CD4-positive, alpha-beta memory T cell (primary cell): ENCODE measurements around the gene C2CD5. TPM values are rescaled to one million over a fixed set of nuclear protein-coding genes. Genes with fewer than 3 reads are reported as not detected.

Source experiments
- CTCF ChIA-PET: fragments of 350-600 bp; sonication (Branson Sonifier 250); formaldehyde crosslinking; loops from one replicate; lab custom pipeline; 2021; ENCODE audit warnings: inconsistent platforms; ENCODE audit not compliant: partially characterized antibody; lab: Charles Lee
- POLR2A ChIA-PET: fragments of 350-600 bp; sonication (Branson Sonifier 250); formaldehyde crosslinking; loops from one replicate; lab custom pipeline; 2021; ENCODE audit not compliant: partially characterized antibody; lab: Charles Lee
- DNase-seq, 5 donors: peaks; one replicate each; pipeline versions ENCODE4 v3.0.0 to v3.0.0-alpha.2; 2020 to 2022; ENCODE audit warnings: mixed read lengths in 1 of 5
- H3K27ac ChIP-seq: one replicate; pipeline ENCODE4 v1.7.0; 2013; ENCODE audit warnings: low read depth, low read length
- H3K27me3 ChIP-seq: 2 replicates; pipeline ENCODE4 v1.7.0; 2013; ENCODE audit warnings: mild to moderate bottlenecking, low read length, moderate library complexity; ENCODE audit not compliant: insufficient read depth
- H3K36me3 ChIP-seq: 2 replicates; pipeline ENCODE4 v1.7.0; 2013; ENCODE audit warnings: mild to moderate bottlenecking, low read length, moderate library complexity; ENCODE audit not compliant: insufficient read depth
- H3K4me1 ChIP-seq: 2 replicates; pipeline ENCODE4 v1.7.0; 2013; ENCODE audit warnings: mild to moderate bottlenecking, low read length, moderate library complexity; ENCODE audit not compliant: insufficient read depth
- H3K4me3 ChIP-seq, 2 donors: one replicate each; pipeline ENCODE4 v1.7.0; 2013; ENCODE audit warnings: low read length in 2 of 2, mild to moderate bottlenecking in 1 of 2
- H3K9me3 ChIP-seq, 2 donors: one replicate each; pipeline ENCODE4 v1.7.0; 2013; ENCODE audit warnings: low read length in 2 of 2, control low read depth in 1 of 2; ENCODE audit not compliant: control insufficient read depth in 1 of 2
- H3K27ac Mint-ChIP-seq, 7 donors: one replicate each; pipeline ENCODE4 v1.8.0; 2020 to 2021; ENCODE audit warnings: mixed read lengths in 7 of 7, mild to moderate bottlenecking in 6 of 7, inconsistent platforms in 3 of 7, moderate library complexity in 3 of 7
- H3K27me3 Mint-ChIP-seq, 2 donors: one replicate each; pipeline ENCODE4 v1.8.0; 2020 to 2021; ENCODE audit warnings: mixed read lengths in 2 of 2
- H3K36me3 Mint-ChIP-seq, 2 donors: one replicate each; pipeline ENCODE4 v1.8.0; 2020 to 2021; ENCODE audit warnings: mixed read lengths in 2 of 2, inconsistent platforms in 1 of 2, mild to moderate bottlenecking in 1 of 2
- H3K4me1 Mint-ChIP-seq, 4 donors: one replicate each; pipeline ENCODE4 v1.8.0; 2020 to 2021; ENCODE audit warnings: mixed read lengths in 4 of 4, mild to moderate bottlenecking in 1 of 4
- H3K4me3 Mint-ChIP-seq, 8 donors: one replicate each; pipeline ENCODE4 v1.8.0; 2020 to 2021; ENCODE audit warnings: mixed read lengths in 8 of 8, mild to moderate bottlenecking in 7 of 8, moderate library complexity in 6 of 8, inconsistent platforms in 3 of 8
- H3K9me3 Mint-ChIP-seq, 8 donors: one replicate each; pipeline ENCODE4 v1.8.0; 2020 to 2021; ENCODE audit warnings: mixed read lengths in 8 of 8, mild to moderate bottlenecking in 5 of 8, inconsistent platforms in 3 of 8, moderate library complexity in 1 of 8
- intact Hi-C: fragments of 100-400 bp; cut with micrococcal nuclease; formaldehyde crosslinking; loops from one replicate; pipeline ENCODE4 v1.15.1; 2023
- polyA plus RNA-seq, 2 donors: library from polyadenylated mRNA; unstranded; fragments of 300-500 nt; fragmentation: Illumina TruSeq; gene quantifications; one replicate each; pipeline ENCODE4 v1.2.3, GENCODE V29; 2021
- total RNA-seq, 2 experiments: library from RNA; stranded (reverse); gene quantifications; one replicate each; pipeline ENCODE4 v1.2.3, GENCODE V29; 2021

C2CD5 gene
- total RNA-seq (10 to 100 TPM; 59.3 to 59.8 TPM), polyA plus RNA-seq (10 to 100 TPM; 12.8 to 23.5 TPM)

- Mint-ChIP-seq H3K4me3 (peak within 1 kb of the TSS; percentile 89 to 98 (median 94)), H3K27me3 (peaks cover 0 to 4% of the 10 kb centered on the region in 2 donors), H3K27ac (peak within 1 kb of the TSS; percentile 95 to 97 (median 96)), H3K9me3 (peaks cover 0 to 7% (median 0%) of the 10 kb centered on the region in 8 donors), H3K4me1 (peaks cover 29 to 45% (median 36%) of the 10 kb centered on the region in 4 donors), H3K36me3 (peaks cover 6 to 28% of the 10 kb centered on the region in 2 donors)
- Histone ChIP-seq H3K27ac (peak within 1 kb of the TSS; percentile 78), H3K4me3 (peak within 1 kb of the TSS; percentile 87 to 97), H3K4me1 (peaks cover 44% of the 10 kb centered on the region), H3K9me3 (no peaks in the 10 kb centered on the region), H3K36me3 (no peaks in the 10 kb centered on the region), H3K27me3 (no peaks in the 10 kb centered on the region)
- intact Hi-C loops = loop anchor here (1.0 to 5.0 kb wide), 8 partner anchors 8 to 1042 kb away; partner anchors contain the start of genes CMAS, ETNK1, GOLT1B and LDHB
- POLR2A ChIA-PET = interaction anchor here (0.8 to 4.6 kb wide), 14 partner anchors 9 to 1042 kb away, joined by 3 to 74 read pairs (median 6); partner anchors contain the start of genes CMAS, ETNK1 and LDHB
- CTCF ChIA-PET = interaction anchor here (0.9 to 1.7 kb wide), 9 partner anchors 9 to 864 kb away, joined by 3 to 9 read pairs (median 4); no protein-coding TSS in a partner anchor
- DNase-seq = peak; percentile 95 to 98 (median 96)
Measured at GRCh38 chr12:22544038-22544979, at the start of gene C2CD5. TSS of gene C2CD5 (minus strand) at chr12:22544542. CDS start at chr12:22544150, 392 bp downstream.

DNA sequence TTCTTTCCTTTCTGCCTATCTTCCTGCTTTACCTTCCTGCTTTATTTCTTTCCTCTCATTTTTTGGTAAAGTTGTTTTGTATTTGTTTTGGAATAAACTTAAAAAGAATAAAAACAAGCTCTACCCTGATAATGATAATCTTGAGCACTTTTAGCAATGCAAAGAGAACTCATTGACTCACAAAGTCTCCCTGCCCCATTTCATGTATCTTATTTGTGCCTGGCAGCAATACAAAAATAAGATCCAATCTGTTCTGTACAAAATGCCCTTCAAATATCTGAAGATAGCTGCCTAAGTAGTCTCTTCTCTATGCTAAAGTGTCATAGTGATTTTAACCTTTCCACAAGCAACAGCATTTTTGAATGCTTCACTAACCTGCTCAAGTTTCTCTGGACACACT lies 49.5 kb upstream of the C2CD5 start:
- intact Hi-C loops = no loop called here

GRCh38 chr12:22588817-22589216 lies 44.5 kb upstream of the C2CD5 start:
- no peaks in the 10 kb centered on the region for H3K9me3 ChIP-seq
- Mint-ChIP-seq H3K27me3 (peaks cover 0 to 6% of the 10 kb centered on the region in 2 donors), H3K4me3 (no peak overlapping the region), H3K36me3 (no peaks in the 10 kb centered on the region), H3K9me3 (peaks cover 0 to 3% (median 0%) of the 10 kb centered on the region in 8 donors), H3K27ac (no peak overlapping the region), H3K4me1 (peaks cover 0 to under 1% (median 0%) of the 10 kb centered on the region in 4 donors)
- POLR2A ChIA-PET = no interaction called here
- no peak for DNase-seq
- H3K4me1 ChIP-seq = no peaks in the 10 kb centered on the region
- H3K4me3 ChIP-seq = no peak overlapping the region
- intact Hi-C loops = no loop called here
- H3K27me3 ChIP-seq = no peaks in the 10 kb centered on the region
- H3K36me3 ChIP-seq = no peaks in the 10 kb centered on the region
- CTCF ChIA-PET = no interaction called here
- no peak overlapping the region for H3K27ac ChIP-seq

More for the DNA sequence above, 49.5 kb upstream of the C2CD5 start:
- Mint-ChIP-seq H3K9me3 (peaks cover 0 to 3% (median 0%) of the 10 kb centered on the region in 8 donors), H3K4me3 (no peak overlapping the region), H3K4me1 (peaks cover 4 to 9% (median 8%) of the 10 kb centered on the region in 4 donors), H3K36me3 (no peaks in the 10 kb centered on the region), H3K27me3 (peaks cover 0 to 3% of the 10 kb centered on the region in 2 donors), H3K27ac (peak overlapping the region in 1 of 7 donors; percentile 1)
- no peaks in the 10 kb centered on the region for H3K9me3 ChIP-seq
- H3K27ac ChIP-seq = no peak overlapping the region
- ChIA-PET CTCF (no interaction called here), POLR2A (no interaction called here)
- no peak for DNase-seq
- H3K27me3 ChIP-seq = no peaks in the 10 kb centered on the region
- peaks cover 16% of the 10 kb centered on the region for H3K4me1 ChIP-seq
- no peaks in the 10 kb centered on the region for H3K36me3 ChIP-seq
- no peak overlapping the region for H3K4me3 ChIP-seq

DNA sequence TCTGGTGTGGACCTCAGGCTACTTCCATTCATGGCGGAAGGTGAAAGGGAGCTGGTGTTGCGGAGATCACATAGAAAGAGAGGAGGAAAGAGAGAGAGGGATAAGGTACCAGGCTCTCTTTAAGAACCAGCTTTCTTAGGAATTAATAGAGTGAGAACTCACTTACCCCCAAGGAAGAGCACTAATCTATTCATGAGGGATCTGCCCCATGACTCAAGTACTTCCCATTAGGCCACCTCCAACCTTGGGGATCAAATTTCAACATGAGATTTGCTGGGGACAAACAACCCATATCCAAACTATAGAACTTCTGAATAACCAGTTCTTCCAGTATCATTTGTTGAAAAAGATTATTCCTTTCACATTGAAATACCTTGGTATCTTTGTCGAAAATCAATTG lies 34.0 kb upstream of the C2CD5 start:
- intact Hi-C loops = no loop called here

GRCh38 chr12:22577667-22578066 lies 33.3 kb upstream of the C2CD5 start:
- Mint-ChIP-seq H3K4me3 (no peak overlapping the region), H3K27ac (no peak overlapping the region), H3K36me3 (no peaks in the 10 kb centered on the region), H3K27me3 (no peaks in the 10 kb centered on the region), H3K9me3 (no peaks in the 10 kb centered on the region), H3K4me1 (no peaks in the 10 kb centered on the region)
- H3K9me3 ChIP-seq = no peaks in the 10 kb centered on the region
- no peak overlapping the region for H3K4me3 ChIP-seq
- H3K27me3 ChIP-seq = no peaks in the 10 kb centered on the region
- intact Hi-C loops = no loop called here
- no peak for DNase-seq
- H3K36me3 ChIP-seq = no peaks in the 10 kb centered on the region
- ChIA-PET CTCF (no interaction called here), POLR2A (no interaction called here)
- H3K4me1 ChIP-seq = no peaks in the 10 kb centered on the region
- no peak overlapping the region for H3K27ac ChIP-seq

More for the DNA sequence above, 34.0 kb upstream of the C2CD5 start:
- Mint-ChIP-seq H3K4me3 (no peak overlapping the region), H3K27ac (no peak overlapping the region), H3K36me3 (no peaks in the 10 kb centered on the region), H3K9me3 (no peaks in the 10 kb centered on the region), H3K27me3 (no peaks in the 10 kb centered on the region), H3K4me1 (no peaks in the 10 kb centered on the region)
- Histone ChIP-seq H3K27ac (no peak overlapping the region), H3K27me3 (no peaks in the 10 kb centered on the region), H3K36me3 (no peaks in the 10 kb centered on the region), H3K9me3 (no peaks in the 10 kb centered on the region), H3K4me1 (no peaks in the 10 kb centered on the region), H3K4me3 (no peak overlapping the region)
- CTCF ChIA-PET = no interaction called here
- no peak for DNase-seq
- POLR2A ChIA-PET = no interaction called here

DNA sequence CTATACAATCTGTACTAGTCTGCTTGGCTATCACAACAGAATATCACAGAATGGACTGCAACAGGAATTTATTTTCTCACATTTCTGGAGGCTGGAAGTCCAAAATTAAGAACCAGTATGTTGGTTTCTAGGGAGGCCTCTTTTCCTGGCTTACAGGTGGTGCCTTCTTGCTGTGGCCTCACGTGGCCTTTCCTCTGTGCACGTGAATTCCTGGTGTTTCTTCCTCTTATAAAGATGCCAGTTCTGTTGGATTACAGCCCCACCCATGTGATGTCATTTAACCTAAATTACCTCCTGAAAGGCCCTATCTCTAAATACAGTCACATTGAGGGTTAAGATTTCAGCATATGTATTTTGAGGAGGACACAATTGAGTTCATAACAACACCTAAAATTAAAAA lies 32.1 kb upstream of the C2CD5 start:
- H3K36me3 ChIP-seq = no peaks in the 10 kb centered on the region
- H3K4me1 ChIP-seq = no peaks in the 10 kb centered on the region
- no peak for DNase-seq
- intact Hi-C loops = no loop called here
- no peaks in the 10 kb centered on the region for H3K36me3 Mint-ChIP-seq
- no peaks in the 10 kb centered on the region for H3K4me1 Mint-ChIP-seq
- no peak overlapping the region for H3K27ac Mint-ChIP-seq
- H3K9me3 ChIP-seq = no peaks in the 10 kb centered on the region
- ChIA-PET CTCF (no interaction called here), POLR2A (no interaction called here)
- no peak overlapping the region for H3K4me3 ChIP-seq
- no peaks in the 10 kb centered on the region for H3K9me3 Mint-ChIP-seq
- no peak overlapping the region for H3K27ac ChIP-seq
- no peak overlapping the region for H3K4me3 Mint-ChIP-seq
- peaks cover 0 to 1% of the 10 kb centered on the region in 2 donors for H3K27me3 Mint-ChIP-seq
- H3K27me3 ChIP-seq = no peaks in the 10 kb centered on the region

GRCh38 chr12:22576065-22576464 lies 31.7 kb upstream of the C2CD5 start:
- DNase-seq = no peak
- H3K27ac Mint-ChIP-seq = no peak overlapping the region

More at GRCh38 chr12:22576065-22576464, 31.7 kb upstream of the C2CD5 start:
- no peaks in the 10 kb centered on the region for H3K36me3 ChIP-seq
- ChIA-PET POLR2A (no interaction called here), CTCF (no interaction called here)
- H3K27me3 ChIP-seq = no peaks in the 10 kb centered on the region
- Mint-ChIP-seq H3K27me3 (peaks cover 0 to 1% of the 10 kb centered on the region in 2 donors), H3K4me1 (no peaks in the 10 kb centered on the region), H3K9me3 (no peaks in the 10 kb centered on the region), H3K4me3 (no peak overlapping the region), H3K36me3 (no peaks in the 10 kb centered on the region)
- H3K4me3 ChIP-seq = no peak overlapping the region
- no peaks in the 10 kb centered on the region for H3K4me1 ChIP-seq
- intact Hi-C loops = no loop called here
- no peaks in the 10 kb centered on the region for H3K9me3 ChIP-seq
- no peak overlapping the region for H3K27ac ChIP-seq
